HEK293T (cell line): ENCODE measurements around the gene DOCK7.

ENCODE experiments used
- BHLHE40 ChIP-seq: fragments of 450-650 bp; IDR thresholded peaks from 2 replicates; pipeline ENCODE4 v1.6.1; 2016; ENCODE audit warnings: mild to moderate bottlenecking, moderate library complexity, borderline replicate concordance
- CTBP1 ChIP-seq: fragments of 450-650 bp; IDR thresholded peaks from 2 replicates; pipeline ENCODE4 v1.6.1; 2016; ENCODE audit warnings: borderline replicate concordance
- ELF4 ChIP-seq: fragments of 450-650 bp; IDR thresholded peaks from 2 replicates; pipeline ENCODE4 v1.6.1; 2017; ENCODE audit warnings: antibody characterized with exemption
- FOXA1 ChIP-seq: fragments of 450-650 bp; IDR thresholded peaks from 2 replicates; pipeline ENCODE4 v1.6.1; 2016; ENCODE audit warnings: mild to moderate bottlenecking
- FOXK2 ChIP-seq: fragments of 450-650 bp; IDR thresholded peaks from 2 replicates; pipeline ENCODE4 v1.6.1; 2016; ENCODE audit warnings: mild to moderate bottlenecking
- FOXM1 ChIP-seq: fragments of 450-650 bp; IDR thresholded peaks from 2 replicates; pipeline ENCODE4 v1.6.1; 2017; ENCODE audit warnings: mild to moderate bottlenecking, borderline replicate concordance
- HDGF ChIP-seq: fragments of 450-650 bp; IDR thresholded peaks from 2 replicates; pipeline ENCODE4 v1.6.1; 2017; ENCODE audit warnings: antibody characterized with exemption, borderline replicate concordance
- LEF1 ChIP-seq: fragments of 450-650 bp; IDR thresholded peaks from 2 replicates; pipeline ENCODE4 v1.6.1; 2017; ENCODE audit warnings: mild to moderate bottlenecking, borderline replicate concordance
- NFRKB ChIP-seq: fragments of 450-650 bp; IDR thresholded peaks from 2 replicates; pipeline ENCODE4 v1.6.1; 2016; ENCODE audit warnings: mild to moderate bottlenecking, moderate library complexity
- PKNOX1 ChIP-seq: fragments of 450-650 bp; IDR thresholded peaks from 2 replicates; pipeline ENCODE4 v1.6.1; 2016
- SP1 ChIP-seq: fragments of 450-650 bp; IDR thresholded peaks from 2 replicates; pipeline ENCODE4 v1.6.1; 2017
- SUZ12 ChIP-seq: fragments of 450-650 bp; IDR thresholded peaks from 2 replicates; pipeline ENCODE4 v1.6.1; 2016; ENCODE audit warnings: mild to moderate bottlenecking
- TARDBP ChIP-seq: fragments of 450-650 bp; IDR thresholded peaks from 2 replicates; pipeline ENCODE4 v1.6.1; 2016
- ZNF384 ChIP-seq: fragments of 450-650 bp; IDR thresholded peaks from 2 replicates; pipeline ENCODE4 v1.6.1; 2016

GRCh38 chr1:62426237-62426636, 261.9 kb downstream of the DOCK7 start:
- no peak for TF ChIP-seq PKNOX1
- TF ChIP-seq BHLHE40: no peak
- no peak for TF ChIP-seq HDGF
- no peak for TF ChIP-seq ELF4
- no peak for TF ChIP-seq FOXA1
- no peak for TF ChIP-seq TARDBP
- no peak for TF ChIP-seq FOXK2
- TF ChIP-seq CTBP1: no peak
- no peak for TF ChIP-seq SUZ12
- TF ChIP-seq NFRKB: no peak
- no peak for TF ChIP-seq SP1
- TF ChIP-seq LEF1: no peak
- TF ChIP-seq ZNF384: no peak
- TF ChIP-seq FOXM1: no peak
